AG04450 (cell line): ENCODE measurements around the gene H3-3A. TPM values are rescaled to one million over a fixed set of nuclear protein-coding genes. Genes with fewer than 3 reads are reported as not detected.

Source experiments
- CTCF ChIA-PET: fragments of 300-600, 350-600 bp; formaldehyde crosslinking; extraction: SDS; loops from one replicate; lab custom pipeline; 2022; ENCODE audit warnings: antibody characterized with exemption, inconsistent platforms; lab: Charles Lee
- POLR2A ChIA-PET: fragments of 350-600 bp; formaldehyde crosslinking; extraction: SDS; loops from one replicate; lab custom pipeline; 2021; ENCODE audit warnings: antibody characterized with exemption, inconsistent platforms; lab: Yijun Ruan, JAX
- DNase-seq: peaks from one replicate; pipeline ENCODE4 v3.0.0-alpha.2; 2011; ENCODE audit warnings: low read depth, low spot score
- H3K27ac ChIP-seq: one replicate; pipeline ENCODE4 v1.5.1; 2012; ENCODE audit warnings: low read depth, low read length, control low read depth
- H3K27me3 ChIP-seq: one replicate; pipeline ENCODE4 v1.6.0; 2012; ENCODE audit warnings: low read length; ENCODE audit not compliant: control insufficient read depth, insufficient read depth
- H3K4me3 ChIP-seq: 2 replicates; pipeline ENCODE4 v1.5.1; 2011; ENCODE audit warnings: mild to moderate bottlenecking, low read depth, low read length, control low read depth
- H3K9me3 ChIP-seq: 2 replicates; pipeline ENCODE4 v1.5.1; 2012; ENCODE audit warnings: low read length; ENCODE audit not compliant: control insufficient read depth, insufficient read depth
- CTCF ChIP-seq: IDR thresholded peaks from 2 replicates; pipeline ENCODE4 v1.5.1; 2011; ENCODE audit warnings: low read depth, low read length, control low read depth, inconsistent platforms
- polyA plus RNA-seq: library from polyadenylated mRNA; depleted of rRNA; stranded (reverse); fragments of >200 nt; gene quantifications from 2 replicates; pipeline ENCODE4 v1.2.3, GENCODE V29; 2011

Gene H3-3A
- polyA plus RNA-seq, 1 experiment: 330 TPM

DNA sequence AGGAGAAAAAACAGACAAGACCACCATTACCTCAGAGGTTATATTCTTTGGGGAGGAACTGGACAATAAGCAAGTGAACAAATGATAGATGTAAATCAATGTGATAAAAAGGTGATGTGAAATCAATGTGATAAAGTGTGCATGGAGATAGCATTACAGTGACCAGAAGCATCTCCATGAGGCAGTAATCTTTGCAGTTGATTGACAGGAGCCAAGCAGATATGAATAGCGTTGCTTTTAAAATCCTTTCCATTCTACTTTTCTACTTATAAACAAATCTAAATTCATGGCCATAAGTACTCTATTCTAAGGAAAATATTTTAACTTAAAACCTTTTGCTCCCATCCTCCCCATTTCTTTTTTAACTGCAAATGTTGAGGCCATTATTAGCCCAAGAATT, 2.8 kb upstream of the H3-3A start:
- CTCF ChIA-PET: no interaction called here
- Histone ChIP-seq H3K9me3 (peaks cover 5% of the 10 kb centered on the region; the same call in 1 of the 2 replicates), H3K27me3 (no peaks in the 10 kb centered on the region), H3K4me3 (no peak overlapping the region), H3K27ac (no peak overlapping the region)
- no peak for TF ChIP-seq CTCF
- POLR2A ChIA-PET: no interaction called here
- DNase-seq: no peak

DNA sequence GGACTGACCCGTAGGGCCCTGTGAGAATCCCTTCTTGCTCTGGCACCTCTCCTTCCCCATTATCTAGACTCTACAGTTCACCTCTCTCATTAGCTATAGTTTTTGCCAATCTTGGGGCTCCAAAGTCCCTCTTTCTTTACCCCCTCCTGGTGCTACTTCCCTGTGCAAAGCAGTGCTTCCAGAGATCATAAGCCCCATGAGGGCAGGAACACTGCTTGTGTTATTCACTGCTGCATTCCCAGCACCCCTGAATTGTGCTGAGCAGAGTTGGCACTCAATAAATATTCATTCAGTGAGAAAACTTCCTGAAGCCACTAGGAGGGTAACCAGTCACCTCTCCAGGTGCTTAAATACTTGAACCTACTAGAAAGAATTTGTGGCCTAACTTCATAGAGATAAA, 2.1 kb upstream of the H3-3A start:
- POLR2A ChIA-PET: no interaction called here
- H3K27me3 ChIP-seq: no peaks in the 10 kb centered on the region
- no peak overlapping the region for H3K27ac ChIP-seq
- peaks cover 5% of the 10 kb centered on the region; the same call in 1 of the 2 replicates for H3K9me3 ChIP-seq
- CTCF ChIA-PET: interaction anchor here (0.6 to 2.4 kb wide), 2 partner anchors 65 to 226 kb away, joined by 4 to 9 read pairs; no protein-coding TSS in a partner anchor
- TF ChIP-seq CTCF: no peak
- H3K4me3 ChIP-seq: no peak overlapping the region
- no peak for DNase-seq

GRCh38 chr1:226061068-226061840, 1.3 kb upstream of the H3-3A start:
- no peak for DNase-seq
- no peak for TF ChIP-seq CTCF
- ChIA-PET CTCF (interaction anchor here (0.6 to 2.4 kb wide), 4 partner anchors 23 to 227 kb away, joined by 3 to 9 read pairs (median 4); no protein-coding TSS in a partner anchor), POLR2A (interaction anchor here (1.0 to 2.8 kb wide), 4 partner anchors 8 to 62 kb away, joined by 3 to 40 read pairs (median 11); partner anchors contain the start of gene SDE2)
- Histone ChIP-seq H3K4me3 (peak overlapping the region; percentile 67), H3K27me3 (no peaks in the 10 kb centered on the region), H3K9me3 (peaks cover 5% of the 10 kb centered on the region; the same call in 1 of the 2 replicates), H3K27ac (peak overlapping the region; percentile 80)

- no peaks in the 10 kb centered on the region for H3K27me3 ChIP-seq
- H3K9me3 ChIP-seq: peaks cover 5% of the 10 kb centered on the region; the same call in 1 of the 2 replicates
- CTCF ChIA-PET: interaction anchor here (0.6 to 2.4 kb wide), 5 partner anchors 11 to 188 kb away, joined by 3 to 9 read pairs (median 4); no protein-coding TSS in a partner anchor
- peak overlapping the region; percentile 80 for H3K27ac ChIP-seq
- POLR2A ChIA-PET: interaction anchor here (0.7 to 2.8 kb wide), 15 partner anchors 9 to 138 kb away, joined by 3 to 40 read pairs (median 5); partner anchors contain the start of genes PYCR2 and SDE2
- DNase-seq: no peak
- TF ChIP-seq CTCF: no peak
- peak overlapping the region; percentile 67 for H3K4me3 ChIP-seq
Measured at GRCh38 chr1:226061841-226062557, 517 bp upstream of the H3-3A start.
